22Rv1 (cell line): ENCODE measurements around the gene SMOC2.

Experiments
- H3K27ac ChIP-seq: fragments of 450-650 bp; 2 replicates; pipeline ENCODE4 v1.5.1; 2017
- CTCF ChIP-seq: fragments of 450-650 bp; IDR thresholded peaks from 2 replicates; pipeline ENCODE4 v1.5.1; 2017; ENCODE audit warnings: mild to moderate bottlenecking
- ZFX ChIP-seq: fragments of 450-650 bp; IDR thresholded peaks from 2 replicates; pipeline ENCODE4 v1.6.1; 2017; ENCODE audit warnings: antibody characterized with exemption, borderline replicate concordance

Gene SMOC2

GRCh38 chr6:168638468-168639271 lies 197.7 kb downstream of the SMOC2 start:
- no peak overlapping the region for H3K27ac ChIP-seq
- TF ChIP-seq CTCF: no peak
- TF ChIP-seq ZFX: no peak

GRCh38 chr6:168640181-168640580 lies 199.2 kb downstream of the SMOC2 start:
- no peak overlapping the region for H3K27ac ChIP-seq
- TF ChIP-seq CTCF: no peak
- TF ChIP-seq ZFX: no peak

- H3K27ac ChIP-seq: no peak overlapping the region
- TF ChIP-seq ZFX: no peak
- no peak for TF ChIP-seq CTCF
These were observed 199.8 kb downstream of the SMOC2 start for GRCh38 chr6:168640768-168641167.

GRCh38 chr6:168641446-168641845 lies 200.5 kb downstream of the SMOC2 start:
- no peak overlapping the region for H3K27ac ChIP-seq
- TF ChIP-seq ZFX (no peak), CTCF (no peak)

GRCh38 chr6:168643401-168643800 lies 202.4 kb downstream of the SMOC2 start:
- no peak overlapping the region for H3K27ac ChIP-seq
- TF ChIP-seq ZFX: no peak
- no peak for TF ChIP-seq CTCF

- H3K27ac ChIP-seq: no peak overlapping the region
- TF ChIP-seq ZFX (no peak), CTCF (no peak)
These were observed 204.3 kb downstream of the SMOC2 start for GRCh38 chr6:168645326-168645725.

- TF ChIP-seq CTCF (no peak), ZFX (no peak)
- no peak overlapping the region for H3K27ac ChIP-seq
These were observed 206.3 kb downstream of the SMOC2 start for GRCh38 chr6:168647271-168647670.
